Measurements from ENCODE around the gene MARK3.

MARK3 gene

GRCh38 chr14:103516426-103517173 lies 131.4 kb downstream of the MARK3 start:
- DNase-seq (ENCODE audit: low spot score), result peak; percentile 5
- TF ChIP-seq, protein P1, sequence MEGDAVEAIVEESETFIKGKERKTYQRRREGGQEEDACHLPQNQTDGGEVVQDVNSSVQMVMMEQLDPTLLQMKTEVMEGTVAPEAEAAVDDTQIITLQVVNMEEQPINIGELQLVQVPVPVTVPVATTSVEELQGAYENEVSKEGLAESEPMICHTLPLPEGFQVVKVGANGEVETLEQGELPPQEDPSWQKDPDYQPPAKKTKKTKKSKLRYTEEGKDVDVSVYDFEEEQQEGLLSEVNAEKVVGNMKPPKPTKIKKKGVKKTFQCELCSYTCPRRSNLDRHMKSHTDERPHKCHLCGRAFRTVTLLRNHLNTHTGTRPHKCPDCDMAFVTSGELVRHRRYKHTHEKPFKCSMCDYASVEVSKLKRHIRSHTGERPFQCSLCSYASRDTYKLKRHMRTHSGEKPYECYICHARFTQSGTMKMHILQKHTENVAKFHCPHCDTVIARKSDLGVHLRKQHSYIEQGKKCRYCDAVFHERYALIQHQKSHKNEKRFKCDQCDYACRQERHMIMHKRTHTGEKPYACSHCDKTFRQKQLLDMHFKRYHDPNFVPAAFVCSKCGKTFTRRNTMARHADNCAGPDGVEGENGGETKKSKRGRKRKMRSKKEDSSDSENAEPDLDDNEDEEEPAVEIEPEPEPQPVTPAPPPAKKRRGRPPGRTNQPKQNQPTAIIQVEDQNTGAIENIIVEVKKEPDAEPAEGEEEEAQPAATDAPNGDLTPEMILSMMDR (IDR thresholded peaks at IDR 0.05; ENCODE audit: extremely low read depth, missing control alignments), result no peak

DNA sequence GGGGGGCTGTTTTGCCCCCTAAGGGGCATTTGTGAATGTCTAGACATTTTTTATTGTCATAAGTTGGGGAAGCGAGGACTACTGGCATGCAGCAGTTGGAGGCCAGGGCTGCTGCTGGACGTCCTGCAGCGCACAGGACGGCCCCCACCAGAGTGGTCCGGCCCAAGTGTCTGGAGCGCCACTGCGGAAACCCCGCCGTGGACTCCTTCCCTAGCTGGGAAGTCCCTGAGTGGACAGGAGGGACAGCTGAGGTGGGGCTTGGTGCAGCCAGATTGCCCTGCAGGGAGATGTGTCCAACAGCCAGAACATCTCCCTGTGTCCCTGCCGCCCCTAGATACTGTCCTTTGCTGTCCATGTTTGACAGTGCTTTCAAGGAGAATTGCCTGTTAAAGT lies 132.0 kb downstream of the MARK3 start:
- TF ChIP-seq, protein P1 (IDR thresholded peaks at IDR 0.05; ENCODE audit: extremely low read depth, missing control alignments), result no peak
- DNase-seq (ENCODE audit: low spot score), result no peak

DNA sequence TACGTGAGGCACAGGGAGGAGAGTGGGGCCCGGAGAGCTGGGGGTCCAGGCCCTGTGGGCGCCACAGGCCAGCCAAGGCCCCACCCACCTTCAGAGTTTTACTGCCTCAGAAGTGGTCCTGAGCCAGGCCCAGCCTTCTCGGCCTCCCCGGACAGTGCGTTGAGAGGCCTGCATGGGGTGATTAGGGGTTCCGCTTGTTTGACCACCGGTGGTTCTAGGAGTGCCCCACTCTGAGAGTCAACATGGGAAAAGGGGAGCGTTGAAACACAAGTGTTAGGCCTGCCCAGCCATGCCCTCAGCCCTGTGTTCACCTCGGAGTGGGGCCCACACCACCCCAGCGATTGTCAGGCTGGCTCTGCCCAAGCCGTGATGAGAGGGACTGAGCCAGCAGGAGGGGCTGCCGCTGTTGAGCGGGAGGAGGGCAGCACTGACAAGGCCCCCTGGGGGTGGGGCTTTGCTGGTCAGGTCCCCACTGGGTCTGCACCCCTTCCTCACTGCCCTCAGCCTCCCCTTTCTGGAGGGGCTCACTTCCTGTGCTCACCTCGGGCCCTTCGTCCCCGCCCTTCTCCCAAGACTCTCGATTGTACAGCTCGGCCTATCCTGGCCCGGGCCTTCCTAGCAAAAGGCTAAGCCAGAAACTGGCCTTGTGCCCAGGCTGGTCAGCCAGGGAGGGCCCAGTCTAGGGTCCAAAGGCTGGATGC lies 132.7 kb downstream of the MARK3 start:
- DNase-seq (ENCODE audit: low spot score), result no peak
- TF ChIP-seq, protein P1 (IDR thresholded peaks at IDR 0.05; ENCODE audit: extremely low read depth, missing control alignments), result no peak

GRCh38 chr14:103518422-103519042 lies 133.3 kb downstream of the MARK3 start:
- peak; percentile 88 for DNase-seq (ENCODE audit: low spot score)
- TF ChIP-seq, protein P1 (IDR thresholded peaks at IDR 0.05; ENCODE audit: extremely low read depth, missing control alignments), result peak; percentile 93

DNA sequence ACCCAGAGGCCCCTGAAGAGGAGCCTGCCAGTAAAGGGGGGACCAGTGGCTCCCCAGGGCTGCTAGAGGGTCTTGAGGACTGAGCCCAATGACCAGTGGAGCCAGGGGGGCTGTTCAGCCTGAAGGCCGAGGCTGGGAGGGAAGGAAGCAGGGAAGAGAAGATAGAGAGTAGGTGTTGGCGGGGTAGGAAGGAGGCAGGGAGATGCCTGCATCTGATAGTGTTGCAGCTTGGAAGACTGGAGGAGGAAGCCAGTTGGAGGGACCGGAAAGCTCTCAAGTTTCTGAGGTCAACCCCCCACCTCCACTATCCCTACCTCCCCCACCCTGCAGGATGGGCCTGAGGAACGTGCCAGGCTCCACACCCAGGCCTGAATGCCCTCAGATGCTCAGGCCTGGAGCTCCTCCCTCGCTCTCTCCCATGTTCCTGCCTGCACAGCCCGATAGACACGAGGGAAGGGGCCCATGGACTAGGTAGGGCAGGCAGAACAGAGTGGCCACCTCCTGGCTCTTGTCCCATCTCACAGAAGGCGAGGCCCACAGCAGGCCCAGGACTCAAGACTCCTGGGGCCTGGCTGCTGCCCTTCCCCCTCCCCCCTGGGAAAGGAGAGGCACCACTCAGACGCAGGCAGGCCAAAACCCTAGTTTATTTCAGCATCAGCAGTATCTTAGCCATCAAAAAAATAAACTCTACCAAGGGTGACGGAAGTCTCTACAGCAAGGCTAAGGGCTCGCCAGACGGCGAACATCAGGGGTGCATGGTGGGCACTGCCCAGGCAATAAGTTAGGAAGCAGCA lies 134.0 kb downstream of the MARK3 start:
- TF ChIP-seq, protein P1 (IDR thresholded peaks at IDR 0.05; ENCODE audit: extremely low read depth, missing control alignments), result no peak
- DNase-seq (ENCODE audit: low spot score), result peak; percentile 42

DNA sequence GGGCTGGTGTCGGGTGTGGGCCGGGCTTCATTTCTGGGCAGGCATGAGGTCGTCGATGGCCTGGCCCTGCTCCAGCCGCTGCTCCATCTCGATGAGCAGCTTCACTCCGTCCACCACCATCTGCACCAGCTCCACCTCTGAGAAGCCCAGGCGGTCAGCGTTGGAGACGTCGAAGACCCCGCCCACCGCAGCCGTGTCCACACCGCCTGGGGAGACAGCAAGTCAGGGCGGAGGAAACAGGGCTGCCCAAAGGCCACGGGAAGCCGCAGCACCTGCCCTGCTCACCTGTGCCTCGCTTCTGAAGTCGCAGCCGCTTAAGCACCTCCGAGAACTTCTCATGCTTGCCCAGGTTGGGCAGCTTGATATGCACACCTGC lies 134.6 kb downstream of the MARK3 start:
- TF ChIP-seq, protein P1 (IDR thresholded peaks at IDR 0.05; ENCODE audit: extremely low read depth, missing control alignments), result no peak
- no peak for DNase-seq (ENCODE audit: low spot score)

Measured in GM20000 (cell line).